Liver (tissue), 9 donors: ENCODE measurements around the gene GLI3. TPM values are rescaled to one million over a fixed set of nuclear protein-coding genes. Genes with fewer than 3 reads are reported as not detected.

Source experiments
- DNase-seq: peaks from one replicate; pipeline ENCODE4 v3.0.0-alpha.2; 2017; ENCODE audit warnings: low spot score
- H3K27ac ChIP-seq, 2 donors: one replicate each; pipeline ENCODE4 v1.7.0; 2013; ENCODE audit warnings: inconsistent platforms in 2 of 2, low read length in 2 of 2, control low read depth in 1 of 2, low read depth in 1 of 2, mild to moderate bottlenecking in 1 of 2
- H3K27me3 ChIP-seq, 4 donors: one replicate each; pipeline versions ENCODE4 v1.6.1 to v1.7.0; 2013; ENCODE audit warnings: low read length in 3 of 4, inconsistent platforms in 1 of 4, mild to moderate bottlenecking in 1 of 4, moderate library complexity in 1 of 4; ENCODE audit not compliant: control insufficient read depth in 4 of 4, insufficient read depth in 4 of 4
- H3K36me3 ChIP-seq, 4 donors: one replicate each; pipeline versions ENCODE4 v1.6.1 to v1.7.0; 2013; ENCODE audit warnings: low read length in 3 of 4, mild to moderate bottlenecking in 3 of 4, low read depth in 1 of 4, moderate library complexity in 1 of 4; ENCODE audit not compliant: control insufficient read depth in 4 of 4, insufficient read depth in 3 of 4
- H3K4me1 ChIP-seq, 4 donors: one replicate each; pipeline versions ENCODE4 v1.6.1 to v1.7.0; 2013; ENCODE audit warnings: low read length in 3 of 4, mild to moderate bottlenecking in 3 of 4, moderate library complexity in 1 of 4; ENCODE audit not compliant: control insufficient read depth in 4 of 4, insufficient read depth in 4 of 4
- H3K4me3 ChIP-seq, 3 donors: one replicate each; pipeline versions ENCODE4 v1.6.1 to v1.7.0; 2013; ENCODE audit warnings: low read length in 3 of 3, control low read depth in 1 of 3, low read depth in 1 of 3, mild to moderate bottlenecking in 1 of 3
- H3K9ac ChIP-seq, 2 donors: one replicate each; pipeline ENCODE4 v1.7.0; 2013; ENCODE audit warnings: low read length in 2 of 2, mild to moderate bottlenecking in 2 of 2, moderate library complexity in 2 of 2, control low read depth in 1 of 2, low read depth in 1 of 2
- H3K9me3 ChIP-seq, 4 donors: one replicate each; pipeline versions ENCODE4 v1.6.1 to v1.7.0; 2013; ENCODE audit warnings: low read length in 3 of 4; ENCODE audit not compliant: control insufficient read depth in 4 of 4
- ATF3 ChIP-seq: IDR thresholded peaks from 2 replicates; pipeline ENCODE4 v1.6.1; 2016; ENCODE audit warnings: antibody characterized with exemption
- CTCF ChIP-seq: fragments of 150-350 bp; IDR thresholded peaks from 2 replicates; pipeline ENCODE4 v1.5.1; 2017; ENCODE audit warnings: improper control_type of control experiment, low read depth, low read length; ENCODE audit not compliant: missing input control
- EGR1 ChIP-seq, 2 donors: IDR thresholded peaks; 2 replicates each; pipeline ENCODE4 v1.6.1; 2016 to 2018; ENCODE audit warnings: antibody characterized with exemption in 2 of 2, low read depth in 2 of 2
- FOXA1 ChIP-seq: IDR thresholded peaks from 2 replicates; pipeline ENCODE4 v1.6.1; 2016; ENCODE audit warnings: antibody characterized with exemption
- FOXA2 ChIP-seq: IDR thresholded peaks from 2 replicates; pipeline ENCODE4 v1.6.1; 2016; ENCODE audit warnings: antibody characterized with exemption
- GABPA ChIP-seq, 2 donors: IDR thresholded peaks in 1 of 2; conservative IDR thresholded peaks in 1 of 2; 2 replicates each; pipeline ENCODE4 v1.6.1; 2016; ENCODE audit warnings: antibody characterized with exemption in 2 of 2, mild to moderate bottlenecking in 1 of 2, moderate library complexity in 1 of 2
- HNF4A ChIP-seq, 2 donors: conservative IDR thresholded peaks; 2 replicates each; pipeline ENCODE4 v1.6.1; 2016; ENCODE audit warnings: antibody characterized with exemption in 2 of 2, mild to moderate bottlenecking in 2 of 2
- JUND ChIP-seq, 2 donors: IDR thresholded peaks; 2 replicates each; pipeline ENCODE4 v1.6.1; 2016; ENCODE audit warnings: antibody characterized with exemption in 2 of 2
- MAX ChIP-seq: IDR thresholded peaks from 2 replicates; pipeline ENCODE4 v1.6.1; 2016; ENCODE audit warnings: antibody characterized with exemption
- NR2F2 ChIP-seq: IDR thresholded peaks from 2 replicates; pipeline ENCODE4 v1.6.1; 2016; ENCODE audit warnings: antibody characterized with exemption
- RAD21 ChIP-seq, 2 donors: IDR thresholded peaks; 2 replicates each; pipeline ENCODE4 v1.6.1; 2016; ENCODE audit warnings: antibody characterized with exemption in 2 of 2, mild to moderate bottlenecking in 2 of 2
- REST ChIP-seq: IDR thresholded peaks from 2 replicates; pipeline ENCODE4 v1.6.1; 2016; ENCODE audit warnings: antibody characterized with exemption, mild to moderate bottlenecking
- RXRA ChIP-seq, 2 donors: IDR thresholded peaks; 2 replicates each; pipeline ENCODE4 v1.6.1; 2017 to 2018; ENCODE audit warnings: antibody characterized with exemption in 2 of 2, mild to moderate bottlenecking in 1 of 2
- SP1 ChIP-seq: IDR thresholded peaks from 2 replicates; pipeline ENCODE4 v1.6.1; 2018; ENCODE audit warnings: antibody characterized with exemption, mild to moderate bottlenecking
- TAF1 ChIP-seq: conservative IDR thresholded peaks from 2 replicates; pipeline ENCODE4 v1.6.1; 2016; ENCODE audit warnings: antibody characterized with exemption, mild to moderate bottlenecking
- YY1 ChIP-seq: IDR thresholded peaks from 2 replicates; pipeline ENCODE4 v1.6.1; 2016; ENCODE audit warnings: antibody characterized with exemption, mild to moderate bottlenecking
- ZBTB33 ChIP-seq: IDR thresholded peaks from 2 replicates; pipeline ENCODE4 v1.6.1; 2016; ENCODE audit warnings: antibody characterized with exemption
- WGBS: extraction: QIAGEN DNeasy Blood & Tissue Kit; methylation state at CpG from one replicate; pipeline ENCODE4 v1.1.7; 2013; 5-methylcytosine and 5-hydroxymethylcytosine counted together
- polyA plus RNA-seq, 2 donors: library from polyadenylated mRNA; stranded (reverse) in 1 of 2; unstranded in 1 of 2; fragments of 200-250 nt in 1 of 2; fragments of >200 nt in 1 of 2; fragmentation: Nextera tagmentation in 1 of 2; extraction: Ambion mirVana in 1 of 2; gene quantifications; one replicate each; pipeline versions ENCODE4 v1.2.1 to v1.2.3, GENCODE V29; 2013 to 2015
- total RNA-seq, 2 donors: library from RNA; depleted of rRNA; stranded (reverse); fragments of >200 nt; gene quantifications; one replicate each; pipeline ENCODE4 v1.2.3, GENCODE V29; 2014
- donor health status: healthy.
- donor health status: healthy.
- donor health status: healthy.
- donor health status: healthy.
- donor health status: healthy.

Gene GLI3
- total and polyA plus RNA-seq, 4 donors: 0.09 to 0.42 (median 0.26) TPM

GRCh38 chr7:42269161-42269560, 32.2 kb upstream of the GLI3 start:
- peaks cover 0 to 4% (median 3%) of the 10 kb centered on the region in 4 donors for H3K27me3 ChIP-seq
- H3K4me3 ChIP-seq: no peak overlapping the region
- H3K9me3 ChIP-seq: no peaks in the 10 kb centered on the region
- H3K36me3 ChIP-seq: no peaks in the 10 kb centered on the region
- no peaks in the 10 kb centered on the region for H3K4me1 ChIP-seq
- TF ChIP-seq SP1 (no peak), REST (no peak), HNF4A (conservative IDR thresholded peaks at IDR 0.05) (no peak), RAD21 (IDR thresholded peaks at IDR 0.05) (no peak), FOXA1 (no peak), NR2F2 (no peak), MAX (no peak), JUND (IDR thresholded peaks at IDR 0.05) (no peak), ZBTB33 (no peak), FOXA2 (no peak)
- no peak for DNase-seq
- H3K27ac ChIP-seq: no peak overlapping the region
- no peak overlapping the region for H3K9ac ChIP-seq
- 74% methylated on average over 4 of the region's 4 CpGs for WGBS

- WGBS: 90% methylated on average over 4 of the region's 4 CpGs
- Histone ChIP-seq H3K9me3 (no peaks in the 10 kb centered on the region), H3K27ac (no peak overlapping the region), H3K36me3 (no peaks in the 10 kb centered on the region), H3K4me3 (no peak overlapping the region), H3K4me1 (no peaks in the 10 kb centered on the region), H3K9ac (no peak overlapping the region), H3K27me3 (peaks cover 0 to 4% (median 2%) of the 10 kb centered on the region in 4 donors)
- DNase-seq: no peak
- TF ChIP-seq GABPA (IDR thresholded peaks at IDR 0.05 in 1 of 2, conservative IDR thresholded peaks at IDR 0.05 in 1 of 2) (no peak), RXRA (IDR thresholded peaks at IDR 0.05) (no peak), MAX (no peak), EGR1 (IDR thresholded peaks at IDR 0.05; ENCODE audit: low read depth in 2 of 2) (no peak), FOXA1 (no peak), SP1 (no peak), CTCF (no peak), YY1 (no peak), ZBTB33 (no peak), REST (no peak), ATF3 (no peak), HNF4A (conservative IDR thresholded peaks at IDR 0.05) (no peak), TAF1 (no peak)
These were observed 27.7 kb upstream of the GLI3 start for GRCh38 chr7:42264702-42265101.
